ENCODE measurements around the gene PFKFB3. TPM values are rescaled to one million over a fixed set of nuclear protein-coding genes. Genes with fewer than 3 reads are reported as not detected.

The PFKFB3 gene
- total RNA-seq, 2 donors from 2014 or later: 31.2 to 34.5 TPM

DNA sequence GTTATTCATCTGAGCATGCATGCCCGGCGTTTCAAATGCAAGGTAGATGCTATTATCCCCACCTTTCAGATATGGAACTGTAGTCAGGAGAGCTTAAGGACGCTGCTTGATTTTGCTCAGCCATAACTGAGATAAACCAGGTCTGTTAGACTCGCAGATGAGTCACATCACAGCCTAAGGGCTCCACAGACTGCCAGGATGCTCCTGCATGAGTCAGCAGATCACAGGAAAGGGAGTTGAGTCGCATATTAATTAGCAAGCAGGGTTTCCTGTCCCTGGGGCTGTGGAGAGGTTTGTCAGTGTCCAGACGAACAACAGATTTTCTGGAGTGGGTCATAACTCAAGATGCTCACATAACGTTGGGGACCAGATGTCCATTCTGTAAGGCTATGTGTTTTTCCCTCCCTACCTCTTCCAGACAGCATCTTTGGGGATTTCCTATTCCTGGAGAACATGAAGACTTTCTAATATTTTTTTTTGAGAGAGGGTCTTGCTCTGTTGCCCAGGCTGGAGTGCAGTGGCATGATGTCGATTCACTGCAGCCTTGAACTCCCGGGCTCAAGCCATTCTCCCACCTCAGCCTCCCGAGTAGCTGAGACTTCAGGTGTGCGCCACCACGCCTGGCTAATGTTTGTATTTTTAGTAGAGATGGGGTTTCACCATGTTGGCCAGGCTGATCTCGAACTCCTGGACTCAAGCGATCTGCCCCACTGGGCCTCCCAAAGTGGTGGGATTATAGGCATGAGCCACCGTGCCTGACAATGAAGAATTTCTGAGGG is 36.7 kb downstream of the PFKFB3 start:
- TF ChIP-seq, protein P1, sequence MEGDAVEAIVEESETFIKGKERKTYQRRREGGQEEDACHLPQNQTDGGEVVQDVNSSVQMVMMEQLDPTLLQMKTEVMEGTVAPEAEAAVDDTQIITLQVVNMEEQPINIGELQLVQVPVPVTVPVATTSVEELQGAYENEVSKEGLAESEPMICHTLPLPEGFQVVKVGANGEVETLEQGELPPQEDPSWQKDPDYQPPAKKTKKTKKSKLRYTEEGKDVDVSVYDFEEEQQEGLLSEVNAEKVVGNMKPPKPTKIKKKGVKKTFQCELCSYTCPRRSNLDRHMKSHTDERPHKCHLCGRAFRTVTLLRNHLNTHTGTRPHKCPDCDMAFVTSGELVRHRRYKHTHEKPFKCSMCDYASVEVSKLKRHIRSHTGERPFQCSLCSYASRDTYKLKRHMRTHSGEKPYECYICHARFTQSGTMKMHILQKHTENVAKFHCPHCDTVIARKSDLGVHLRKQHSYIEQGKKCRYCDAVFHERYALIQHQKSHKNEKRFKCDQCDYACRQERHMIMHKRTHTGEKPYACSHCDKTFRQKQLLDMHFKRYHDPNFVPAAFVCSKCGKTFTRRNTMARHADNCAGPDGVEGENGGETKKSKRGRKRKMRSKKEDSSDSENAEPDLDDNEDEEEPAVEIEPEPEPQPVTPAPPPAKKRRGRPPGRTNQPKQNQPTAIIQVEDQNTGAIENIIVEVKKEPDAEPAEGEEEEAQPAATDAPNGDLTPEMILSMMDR (conservative IDR thresholded peaks at IDR 0.05): no peak
- 89 to 92% methylated on average over 14 to 15 of the region's 15 CpGs for WGBS, 2 experiments (ENCODE audit: insufficient coverage in 1 of 2, insufficient read length in 1 of 2)
- Histone ChIP-seq H3K9me3 (ENCODE audit: control insufficient read depth, low read length) (peaks cover 4% of the 10 kb centered on the region), H3K27ac (ENCODE audit: low read depth, low read length) (no peak overlapping the region), H3K36me3 (ENCODE audit: control insufficient read depth, insufficient read depth, low read length) (peaks cover 7% of the 10 kb centered on the region), H3K4me3 (ENCODE audit: low read length) (no peak overlapping the region), H3K27me3 (ENCODE audit: control insufficient read depth, insufficient read depth, low read length, poor library complexity, severe bottlenecking) (no peaks in the 10 kb centered on the region), H3K4me1 (ENCODE audit: control insufficient read depth, insufficient read depth, low read length) (no peaks in the 10 kb centered on the region), H3K9ac (ENCODE audit: extremely low read depth, low read length, poor library complexity, severe bottlenecking) (no peak overlapping the region)
- H3K9me3 Mint-ChIP-seq: peaks cover 7% of the 10 kb centered on the region
- no peaks in the 10 kb centered on the region for H3K4me1 Mint-ChIP-seq
- peaks cover 27% of the 10 kb centered on the region for H3K36me3 Mint-ChIP-seq (ENCODE audit: low read depth)
- no peak overlapping the region for H3K27ac Mint-ChIP-seq
- H3K27me3 Mint-ChIP-seq (ENCODE audit: insufficient read depth): no peaks in the 10 kb centered on the region
- no peak overlapping the region for H3K4me3 Mint-ChIP-seq
- peak; percentile 16 for DNase-seq

DNA sequence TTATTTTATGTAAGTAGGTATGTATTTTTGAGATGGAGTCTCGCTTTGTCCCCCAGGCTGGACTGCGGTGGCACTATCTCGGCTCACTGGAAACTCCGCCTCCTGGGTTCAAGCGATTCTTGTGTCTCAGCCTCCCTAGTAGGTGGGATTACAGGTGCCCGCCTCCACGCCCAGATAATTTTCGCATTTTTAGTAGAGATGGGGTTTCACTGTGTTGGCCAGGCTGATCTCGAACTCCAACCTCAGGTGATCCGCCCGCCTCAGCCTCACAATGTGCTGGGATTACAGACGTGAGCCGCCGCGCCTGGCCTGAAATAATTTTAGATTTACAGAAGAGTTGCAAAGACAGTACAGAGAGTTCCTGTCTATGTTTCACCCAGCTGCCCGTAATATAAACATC is 37.5 kb downstream of the PFKFB3 start:
- Histone ChIP-seq H3K4me3 (ENCODE audit: low read length) (no peak overlapping the region), H3K4me1 (ENCODE audit: control insufficient read depth, insufficient read depth, low read length) (no peaks in the 10 kb centered on the region), H3K9ac (ENCODE audit: extremely low read depth, low read length, poor library complexity, severe bottlenecking) (no peak overlapping the region), H3K27ac (ENCODE audit: low read depth, low read length) (no peak overlapping the region), H3K27me3 (ENCODE audit: control insufficient read depth, insufficient read depth, low read length, poor library complexity, severe bottlenecking) (no peaks in the 10 kb centered on the region), H3K9me3 (ENCODE audit: control insufficient read depth, low read length) (peaks cover 4% of the 10 kb centered on the region), H3K36me3 (ENCODE audit: control insufficient read depth, insufficient read depth, low read length) (peaks cover 2% of the 10 kb centered on the region)
- peak; percentile 11 for DNase-seq
- H3K27ac Mint-ChIP-seq: no peak overlapping the region
- H3K4me3 Mint-ChIP-seq: no peak overlapping the region
- TF ChIP-seq, protein P1 (conservative IDR thresholded peaks at IDR 0.05): no peak
- no peaks in the 10 kb centered on the region for H3K27me3 Mint-ChIP-seq (ENCODE audit: insufficient read depth)
- peaks cover 7% of the 10 kb centered on the region for H3K9me3 Mint-ChIP-seq
- peaks cover 23% of the 10 kb centered on the region for H3K36me3 Mint-ChIP-seq (ENCODE audit: low read depth)
- peaks cover 3% of the 10 kb centered on the region for H3K4me1 Mint-ChIP-seq
- 92 to 93% methylated on average over 14 to 16 of the region's 16 CpGs for WGBS, 2 experiments (ENCODE audit: insufficient coverage in 1 of 2, insufficient read length in 1 of 2)

DNA sequence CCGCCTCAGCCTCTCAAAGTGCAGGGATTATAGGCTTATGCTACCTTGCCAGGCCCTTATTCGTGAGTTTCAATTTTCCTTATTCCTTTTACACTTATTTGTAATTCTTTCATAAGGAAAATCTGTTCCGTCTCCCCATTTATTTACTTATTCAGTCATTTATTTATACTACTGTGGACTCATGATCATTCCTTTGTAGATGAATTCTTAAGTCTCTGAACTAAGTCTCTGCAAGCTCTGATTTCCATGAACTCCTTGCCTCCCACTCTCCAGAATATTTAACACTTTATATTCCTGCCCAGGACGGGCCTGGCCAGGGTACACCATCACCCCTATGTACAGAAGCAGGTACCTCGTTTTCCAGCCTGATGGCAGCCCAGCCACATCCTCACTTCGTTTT is 39.4 kb downstream of the PFKFB3 start:
- Histone ChIP-seq H3K9ac (ENCODE audit: extremely low read depth, low read length, poor library complexity, severe bottlenecking) (no peak overlapping the region), H3K27ac (ENCODE audit: low read depth, low read length) (no peak overlapping the region), H3K4me1 (ENCODE audit: control insufficient read depth, insufficient read depth, low read length) (no peaks in the 10 kb centered on the region), H3K4me3 (ENCODE audit: low read length) (no peak overlapping the region), H3K36me3 (ENCODE audit: control insufficient read depth, insufficient read depth, low read length) (no peaks in the 10 kb centered on the region), H3K27me3 (ENCODE audit: control insufficient read depth, insufficient read depth, low read length, poor library complexity, severe bottlenecking) (no peaks in the 10 kb centered on the region), H3K9me3 (ENCODE audit: control insufficient read depth, low read length) (peaks cover 4% of the 10 kb centered on the region)
- Mint-ChIP-seq H3K36me3 (ENCODE audit: low read depth) (peaks cover 17% of the 10 kb centered on the region), H3K4me3 (no peak overlapping the region), H3K9me3 (peaks cover 7% of the 10 kb centered on the region), H3K27me3 (ENCODE audit: insufficient read depth) (no peaks in the 10 kb centered on the region), H3K27ac (no peak overlapping the region), H3K4me1 (peaks cover 7% of the 10 kb centered on the region)
- TF ChIP-seq, protein P1 (conservative IDR thresholded peaks at IDR 0.05): no peak
- DNase-seq: peak; percentile 17
- WGBS, 2 experiments (ENCODE audit: insufficient coverage in 1 of 2, insufficient read length in 1 of 2): 74 to 76% methylated on average over 6 of the region's 6 CpGs
